Measurements from ENCODE around the gene MTMR3. TPM values are rescaled to one million over a fixed set of nuclear protein-coding genes. Genes with fewer than 3 reads are reported as not detected.

Gene MTMR3
- total RNA-seq, 1 experiment from 2014 or later: 26.8 TPM

- in situ Hi-C loops (cut with HindIII; ENCODE audit: low pct_unique_long_range_greater_than_20kb, low sequenced_read_pairs): no loop called here
- H3K27ac ChIP-seq (ENCODE audit: low read length): no peak overlapping the region
- TF ChIP-seq TCF7L2 (IDR thresholded peaks at IDR 0.05; ENCODE audit: low read depth, low read length) (no peak), SIN3A (IDR thresholded peaks at IDR 0.05; ENCODE audit: borderline replicate concordance, insufficient read depth, low read depth, low read length) (no peak), POLR2AphosphoS5 (IDR thresholded peaks at IDR 0.05; ENCODE audit: low read depth, low read length) (no peak), REST (IDR thresholded peaks at IDR 0.05; ENCODE audit: insufficient read depth in 1 of 2, low read depth in 2 of 2, low read length in 1 of 2) (no peak), CTCF (IDR thresholded peaks at IDR 0.05) (no peak)
- ChIA-PET CTCF (no interaction called here), POLR2A (no interaction called here)
- no peaks in the 10 kb centered on the region for H3K9me3 ChIP-seq (ENCODE audit: control insufficient read depth, insufficient read depth, low read depth, low read length)
- no peak for ATAC-seq
- no peaks in the 10 kb centered on the region for H3K36me3 ChIP-seq (ENCODE audit: control insufficient read depth, insufficient read depth, low read length)
- H3K4me3 ChIP-seq (ENCODE audit: low read depth in 2 of 2, low read length in 2 of 2): no peak overlapping the region
- DNase-seq (ENCODE audit: low read depth, low spot score): no peak
- no peaks in the 10 kb centered on the region for H3K27me3 ChIP-seq (ENCODE audit: control insufficient read depth, insufficient read depth, low read length)
- BruUV-seq (replicated peaks): no TSS peak
- no peaks in the 10 kb centered on the region for H3K4me1 ChIP-seq (ENCODE audit: control insufficient read depth, insufficient read depth, low read length)
- intact Hi-C loops (cut with micrococcal nuclease; ENCODE audit: unreplicated experiment): no loop called here
Observed at GRCh38 chr22:30017375-30018223, 134.6 kb downstream of the MTMR3 start.

GRCh38 chr22:30020511-30020910 is 137.5 kb downstream of the MTMR3 start:
- Histone ChIP-seq H3K9me3 (ENCODE audit: control insufficient read depth, insufficient read depth, low read depth, low read length) (no peaks in the 10 kb centered on the region), H3K4me3 (ENCODE audit: low read depth in 2 of 2, low read length in 2 of 2) (no peak overlapping the region), H3K36me3 (ENCODE audit: control insufficient read depth, insufficient read depth, low read length) (peaks cover under 1% of the 10 kb centered on the region; the same call in 1 of the 2 replicates), H3K27me3 (ENCODE audit: control insufficient read depth, insufficient read depth, low read length) (no peaks in the 10 kb centered on the region), H3K4me1 (ENCODE audit: control insufficient read depth, insufficient read depth, low read length) (no peaks in the 10 kb centered on the region), H3K27ac (ENCODE audit: low read length) (no peak overlapping the region)
- ATAC-seq: no peak
- no TSS peak for BruUV-seq (replicated peaks)
- in situ Hi-C loops (cut with HindIII; ENCODE audit: low pct_unique_long_range_greater_than_20kb, low sequenced_read_pairs) (no loop called here), intact Hi-C loops (cut with micrococcal nuclease; ENCODE audit: unreplicated experiment) (no loop called here)
- no peak for TF ChIP-seq CTCF (IDR thresholded peaks at IDR 0.05)
- TF ChIP-seq REST (IDR thresholded peaks at IDR 0.05; ENCODE audit: insufficient read depth in 1 of 2, low read depth in 2 of 2, low read length in 1 of 2): no peak
- no peak for TF ChIP-seq POLR2AphosphoS5 (IDR thresholded peaks at IDR 0.05; ENCODE audit: low read depth, low read length)
- no peak for TF ChIP-seq SIN3A (IDR thresholded peaks at IDR 0.05; ENCODE audit: borderline replicate concordance, insufficient read depth, low read depth, low read length)
- TF ChIP-seq TCF7L2 (IDR thresholded peaks at IDR 0.05; ENCODE audit: low read depth, low read length): no peak
- ChIA-PET POLR2A (no interaction called here), CTCF (no interaction called here)
- DNase-seq (ENCODE audit: low read depth, low spot score): no peak

All from Panc1 (cell line).